HCT116 (cell line): ENCODE data around the gene BOD1L1.

Source experiments
- CBX3 ChIP-seq: IDR thresholded peaks from 2 replicates; pipeline ENCODE4 v1.6.1; 2012; ENCODE audit warnings: low read depth
- YY1 ChIP-seq: IDR thresholded peaks from 2 replicates; pipeline ENCODE4 v1.6.1; 2011; ENCODE audit warnings: low read length, low read depth, moderate library complexity, mild to moderate bottlenecking; ENCODE audit not compliant: insufficient replicate concordance; ENCODE audit errors: extremely low read depth
- TF ChIP-seq, protein P1 (sequence below), 3 experiments: fragments of 200-600 bp in 1 of 3; sonication (generic) in 1 of 3; IDR thresholded peaks in 2 of 3; conservative IDR thresholded peaks in 1 of 3; 2 replicates each; pipeline ENCODE4 v1.5.1; 2012 to 2017; ENCODE audit warnings: low read depth in 2 of 3, low read length in 2 of 3, antibody characterized with exemption in 1 of 3, borderline replicate concordance in 1 of 3, control low read depth in 1 of 3, mild to moderate bottlenecking in 1 of 3, mixed read lengths in 1 of 3, mixed run types in 1 of 3, moderate library complexity in 1 of 3; ENCODE audit not compliant: insufficient read depth in 1 of 3
- TF ChIP-seq, protein P2 (sequence below): IDR thresholded peaks from 2 replicates; pipeline ENCODE4 v1.6.1; 2012
- TF ChIP-seq, protein P3 (sequence below): IDR thresholded peaks from 2 replicates; pipeline ENCODE4 v1.6.1; 2012; ENCODE audit warnings: low read depth

DNA sequence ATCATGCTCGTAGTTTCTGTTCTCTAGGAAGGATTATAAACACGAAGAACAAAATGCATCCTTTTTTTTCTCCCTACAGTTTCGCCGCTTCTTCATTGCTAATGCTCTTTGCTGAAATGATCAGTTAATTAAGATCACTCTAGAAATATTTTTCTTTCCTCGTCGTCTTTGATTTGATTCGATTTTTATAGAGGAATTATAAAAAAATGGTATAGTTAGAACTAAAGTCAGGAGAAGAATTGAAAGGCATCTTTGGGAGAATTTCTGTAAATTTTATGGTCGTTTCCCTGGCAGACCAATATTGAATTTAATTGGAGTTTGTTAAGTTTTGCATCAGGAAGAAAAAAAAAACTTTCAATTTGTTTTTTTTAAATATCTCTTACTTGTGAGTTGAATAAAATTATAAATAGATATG is 82.1 kb downstream of the BOD1L1 start:
- TF ChIP-seq, protein P1, sequence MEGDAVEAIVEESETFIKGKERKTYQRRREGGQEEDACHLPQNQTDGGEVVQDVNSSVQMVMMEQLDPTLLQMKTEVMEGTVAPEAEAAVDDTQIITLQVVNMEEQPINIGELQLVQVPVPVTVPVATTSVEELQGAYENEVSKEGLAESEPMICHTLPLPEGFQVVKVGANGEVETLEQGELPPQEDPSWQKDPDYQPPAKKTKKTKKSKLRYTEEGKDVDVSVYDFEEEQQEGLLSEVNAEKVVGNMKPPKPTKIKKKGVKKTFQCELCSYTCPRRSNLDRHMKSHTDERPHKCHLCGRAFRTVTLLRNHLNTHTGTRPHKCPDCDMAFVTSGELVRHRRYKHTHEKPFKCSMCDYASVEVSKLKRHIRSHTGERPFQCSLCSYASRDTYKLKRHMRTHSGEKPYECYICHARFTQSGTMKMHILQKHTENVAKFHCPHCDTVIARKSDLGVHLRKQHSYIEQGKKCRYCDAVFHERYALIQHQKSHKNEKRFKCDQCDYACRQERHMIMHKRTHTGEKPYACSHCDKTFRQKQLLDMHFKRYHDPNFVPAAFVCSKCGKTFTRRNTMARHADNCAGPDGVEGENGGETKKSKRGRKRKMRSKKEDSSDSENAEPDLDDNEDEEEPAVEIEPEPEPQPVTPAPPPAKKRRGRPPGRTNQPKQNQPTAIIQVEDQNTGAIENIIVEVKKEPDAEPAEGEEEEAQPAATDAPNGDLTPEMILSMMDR (IDR thresholded peaks at IDR 0.05 in 2 of 3, conservative IDR thresholded peaks at IDR 0.05 in 1 of 3; ENCODE audit: borderline replicate concordance in 1 of 3, insufficient read depth in 1 of 3, low read depth in 2 of 3, low read length in 2 of 3), result no peak
- TF ChIP-seq, protein P2, sequence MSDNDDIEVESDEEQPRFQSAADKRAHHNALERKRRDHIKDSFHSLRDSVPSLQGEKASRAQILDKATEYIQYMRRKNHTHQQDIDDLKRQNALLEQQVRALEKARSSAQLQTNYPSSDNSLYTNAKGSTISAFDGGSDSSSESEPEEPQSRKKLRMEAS, result no peak
- TF ChIP-seq CBX3 (no peak), YY1 (no peak)
- TF ChIP-seq, protein P3, sequence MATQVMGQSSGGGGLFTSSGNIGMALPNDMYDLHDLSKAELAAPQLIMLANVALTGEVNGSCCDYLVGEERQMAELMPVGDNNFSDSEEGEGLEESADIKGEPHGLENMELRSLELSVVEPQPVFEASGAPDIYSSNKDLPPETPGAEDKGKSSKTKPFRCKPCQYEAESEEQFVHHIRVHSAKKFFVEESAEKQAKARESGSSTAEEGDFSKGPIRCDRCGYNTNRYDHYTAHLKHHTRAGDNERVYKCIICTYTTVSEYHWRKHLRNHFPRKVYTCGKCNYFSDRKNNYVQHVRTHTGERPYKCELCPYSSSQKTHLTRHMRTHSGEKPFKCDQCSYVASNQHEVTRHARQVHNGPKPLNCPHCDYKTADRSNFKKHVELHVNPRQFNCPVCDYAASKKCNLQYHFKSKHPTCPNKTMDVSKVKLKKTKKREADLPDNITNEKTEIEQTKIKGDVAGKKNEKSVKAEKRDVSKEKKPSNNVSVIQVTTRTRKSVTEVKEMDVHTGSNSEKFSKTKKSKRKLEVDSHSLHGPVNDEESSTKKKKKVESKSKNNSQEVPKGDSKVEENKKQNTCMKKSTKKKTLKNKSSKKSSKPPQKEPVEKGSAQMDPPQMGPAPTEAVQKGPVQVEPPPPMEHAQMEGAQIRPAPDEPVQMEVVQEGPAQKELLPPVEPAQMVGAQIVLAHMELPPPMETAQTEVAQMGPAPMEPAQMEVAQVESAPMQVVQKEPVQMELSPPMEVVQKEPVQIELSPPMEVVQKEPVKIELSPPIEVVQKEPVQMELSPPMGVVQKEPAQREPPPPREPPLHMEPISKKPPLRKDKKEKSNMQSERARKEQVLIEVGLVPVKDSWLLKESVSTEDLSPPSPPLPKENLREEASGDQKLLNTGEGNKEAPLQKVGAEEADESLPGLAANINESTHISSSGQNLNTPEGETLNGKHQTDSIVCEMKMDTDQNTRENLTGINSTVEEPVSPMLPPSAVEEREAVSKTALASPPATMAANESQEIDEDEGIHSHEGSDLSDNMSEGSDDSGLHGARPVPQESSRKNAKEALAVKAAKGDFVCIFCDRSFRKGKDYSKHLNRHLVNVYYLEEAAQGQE, result no peak
